Stimulated activated CD8-positive, alpha-beta memory T cell treated with anti-CD3 and anti-CD28 coated beads, Interleukin-2, amount 100 ng/mL, for 48 hours (primary cell): ENCODE data around the gene RNF169.

Experiments
- DNase-seq, 2 donors: peaks; one replicate each; pipeline ENCODE4 v3.0.0-alpha.2; 2020; ENCODE audit warnings: low read depth in 2 of 2

RNF169 gene

GRCh38 chr11:74748211-74749126 is at the start of gene RNF169:
TSS of gene RNF169 (plus strand) at chr11:74748849. CDS start at chr11:74748881, 32 bp downstream.
- DNase-seq, result peak; percentile 76 to 84

- no peak for DNase-seq
These were observed 48.8 kb upstream of the RNF169 start for GRCh38 chr11:74699615-74700396.

GRCh38 chr11:74701351-74701750 is 47.3 kb upstream of the RNF169 start:
- DNase-seq, result no peak

GRCh38 chr11:74702383-74703007 is 46.2 kb upstream of the RNF169 start:
- peak in 1 of 2 donors; percentile 36 for DNase-seq

- DNase-seq, result no peak
These were observed 45.4 kb upstream of the RNF169 start for GRCh38 chr11:74703211-74703610.

GRCh38 chr11:74707182-74707581 is 41.5 kb upstream of the RNF169 start:
- no peak for DNase-seq

- DNase-seq, result no peak
These were observed 40.8 kb upstream of the RNF169 start for GRCh38 chr11:74707602-74708510.

GRCh38 chr11:74709175-74709574 is 39.5 kb upstream of the RNF169 start:
- no peak for DNase-seq

- no peak for DNase-seq
These were observed 38.2 kb upstream of the RNF169 start for GRCh38 chr11:74710281-74710938.

- DNase-seq, result no peak
These were observed 35.0 kb upstream of the RNF169 start for GRCh38 chr11:74713686-74714085.

GRCh38 chr11:74714904-74715303 is 33.7 kb upstream of the RNF169 start:
- no peak for DNase-seq

- no peak for DNase-seq
These were observed 31.3 kb upstream of the RNF169 start for GRCh38 chr11:74717221-74717969.

GRCh38 chr11:74719011-74719410 is 29.6 kb upstream of the RNF169 start:
- DNase-seq, result no peak

GRCh38 chr11:74720596-74721478 is 27.8 kb upstream of the RNF169 start:
- DNase-seq, result no peak

GRCh38 chr11:74721479-74721835 is 27.2 kb upstream of the RNF169 start:
- DNase-seq, result no peak

- DNase-seq, result no peak
These were observed 25.1 kb upstream of the RNF169 start for GRCh38 chr11:74723511-74723910.

- DNase-seq, result no peak
These were observed 22.9 kb upstream of the RNF169 start for GRCh38 chr11:74725701-74726100.

GRCh38 chr11:74726547-74727182 is 22.0 kb upstream of the RNF169 start:
- DNase-seq, result peak; percentile 30 to 36
